ENCODE data around the gene TMED1.
"Not testable (repeated sequence)": the region's sequence is repeated elsewhere in the genome, so short reads cannot be mapped to it uniquely, and the experiment has no call there.

Gene TMED1

GRCh38 chr19:10858204-10858828 lies 22.3 kb upstream of the TMED1 start:
- no peak for DNase-seq (ENCODE audit: extremely low read depth, low read depth)
- no peak overlapping the region for H3K4me3 ChIP-seq (replicated peaks; ENCODE audit: low read depth, low read length)
- peak; percentile 95 for TF ChIP-seq CTCF (IDR thresholded peaks at IDR 0.05; ENCODE audit: low read depth, low read length, missing control alignments)

DNA sequence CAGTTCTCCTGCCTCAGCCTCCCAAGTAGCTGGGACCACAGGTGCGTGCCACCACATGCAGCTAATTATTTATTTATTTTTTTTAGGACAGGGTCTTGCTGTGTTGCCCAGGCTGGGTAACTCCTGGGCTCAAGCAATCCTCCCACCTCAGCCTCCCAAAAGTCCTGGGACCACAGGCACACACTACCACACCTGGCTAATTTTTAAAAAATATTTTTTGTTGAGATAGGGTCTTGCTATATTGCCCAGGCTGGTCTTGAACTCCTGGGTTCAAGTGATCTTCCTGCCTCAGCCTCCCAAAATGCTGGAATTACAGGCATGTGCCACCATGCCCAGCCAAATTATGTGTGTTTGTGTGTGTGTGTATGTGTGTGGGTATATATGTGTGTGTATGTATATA lies 20.9 kb upstream of the TMED1 start:
- DNase-seq (ENCODE audit: extremely low read depth, low read depth); H3K4me3 ChIP-seq (replicated peaks; ENCODE audit: low read depth, low read length): not testable (repeated sequence)

- peak; percentile 62 for TF ChIP-seq CTCF (IDR thresholded peaks at IDR 0.05; ENCODE audit: low read depth, low read length, missing control alignments)
- DNase-seq (ENCODE audit: extremely low read depth, low read depth) = no peak
- no peak overlapping the region for H3K4me3 ChIP-seq (replicated peaks; ENCODE audit: low read depth, low read length)
Measured at GRCh38 chr19:10855879-10856522, 20.0 kb upstream of the TMED1 start.

- H3K4me3 ChIP-seq (replicated peaks; ENCODE audit: low read depth, low read length) = no peak overlapping the region
- no peak for DNase-seq (ENCODE audit: extremely low read depth, low read depth)
- TF ChIP-seq CTCF (IDR thresholded peaks at IDR 0.05; ENCODE audit: low read depth, low read length, missing control alignments) = no peak
Measured at GRCh38 chr19:10854350-10855089, 18.5 kb upstream of the TMED1 start.

- TF ChIP-seq CTCF (IDR thresholded peaks at IDR 0.05; ENCODE audit: low read depth, low read length, missing control alignments) = no peak
- no peak for DNase-seq (ENCODE audit: extremely low read depth, low read depth)
- no peak overlapping the region for H3K4me3 ChIP-seq (replicated peaks; ENCODE audit: low read depth, low read length)
Measured at GRCh38 chr19:10852941-10853340, 16.9 kb upstream of the TMED1 start.

DNA sequence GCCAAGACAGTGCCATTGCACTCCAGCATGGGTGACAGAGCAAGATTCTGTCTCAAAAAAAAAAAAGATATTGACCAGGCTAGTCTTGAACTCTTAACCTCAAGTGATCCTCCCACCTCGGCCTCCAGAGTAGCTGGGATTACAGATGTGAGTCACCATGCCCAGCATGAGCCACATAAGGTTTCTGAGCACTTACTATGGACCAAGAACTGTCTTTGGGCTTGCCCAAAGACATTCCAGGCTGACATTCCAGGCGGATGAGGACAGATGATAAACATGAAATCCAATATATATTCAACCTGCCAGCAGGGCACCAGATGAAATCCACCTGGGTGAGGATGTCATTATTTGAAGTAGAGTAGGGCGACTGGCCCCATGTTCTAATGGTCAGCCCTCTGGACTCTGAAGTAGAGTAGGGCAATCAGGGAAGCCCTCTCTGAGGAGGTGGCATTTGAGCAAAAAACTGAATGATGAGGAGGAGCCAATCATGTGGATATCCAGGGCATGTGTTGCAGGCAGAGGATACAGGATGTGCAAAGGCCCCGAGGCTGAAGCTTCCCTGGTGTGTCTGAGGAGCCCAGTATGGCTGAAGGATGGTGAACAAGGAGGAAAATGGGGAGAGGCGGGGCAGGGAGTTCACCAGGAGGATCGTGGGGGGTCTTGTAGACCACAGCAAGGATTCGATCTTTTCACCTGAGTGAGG lies 16.2 kb upstream of the TMED1 start:
- H3K4me3 ChIP-seq (replicated peaks; ENCODE audit: low read depth, low read length) = no peak overlapping the region
- DNase-seq (ENCODE audit: extremely low read depth, low read depth) = no peak
- no peak for TF ChIP-seq CTCF (IDR thresholded peaks at IDR 0.05; ENCODE audit: low read depth, low read length, missing control alignments)

GRCh38 chr19:10850631-10851030 lies 14.6 kb upstream of the TMED1 start:
- no peak for TF ChIP-seq CTCF (IDR thresholded peaks at IDR 0.05; ENCODE audit: low read depth, low read length, missing control alignments)
- no peak overlapping the region for H3K4me3 ChIP-seq (replicated peaks; ENCODE audit: low read depth, low read length)

More at GRCh38 chr19:10850631-10851030, 14.6 kb upstream of the TMED1 start:
- DNase-seq (ENCODE audit: extremely low read depth, low read depth) = no peak

Measured in HFF-Myc (cell line).